NK-92 treated with Interleukin-12 subunit alpha and Interleukin-12 subunit beta, amount 100 ng/mL, for 24 hours (cell line): Measurements from ENCODE around the gene VSX1.

Experiments
- DNase-seq: peaks from one replicate; lab custom pipeline; 2025; lab: John Stamatoyannopoulos, UW

Gene VSX1

GRCh38 chr20:25081730-25082497 lies at the start of gene VSX1:
Gene VSX1, minus strand, starts transcription at chr20:25082141. Its CDS starts 45 bp downstream, at chr20:25082096.
- DNase-seq, result no peak

- DNase-seq, result no peak
Measured at GRCh38 chr20:25129908-25130307, 48.0 kb upstream of the VSX1 start.

- no peak for DNase-seq
Measured at GRCh38 chr20:25129428-25129827, 47.5 kb upstream of the VSX1 start.

GRCh38 chr20:25128649-25129048 lies 46.7 kb upstream of the VSX1 start:
- no peak for DNase-seq

GRCh38 chr20:25127761-25128537 lies 46.0 kb upstream of the VSX1 start:
- no peak for DNase-seq

GRCh38 chr20:25126204-25127029 lies 44.5 kb upstream of the VSX1 start:
- no peak for DNase-seq

GRCh38 chr20:25125636-25126035 lies 43.7 kb upstream of the VSX1 start:
- no peak for DNase-seq

GRCh38 chr20:25120920-25121319 lies 39.0 kb upstream of the VSX1 start:
- no peak for DNase-seq

GRCh38 chr20:25120457-25120856 lies 38.5 kb upstream of the VSX1 start:
- DNase-seq, result no peak

GRCh38 chr20:25118529-25118928 lies 36.6 kb upstream of the VSX1 start:
- no peak for DNase-seq

- no peak for DNase-seq
Measured at GRCh38 chr20:25117990-25118389, 36.0 kb upstream of the VSX1 start.

- DNase-seq, result no peak
Measured at GRCh38 chr20:25116739-25117458, 35.0 kb upstream of the VSX1 start.

GRCh38 chr20:25103526-25103925 lies 21.6 kb upstream of the VSX1 start:
- DNase-seq, result no peak

GRCh38 chr20:25100914-25101313 lies 19.0 kb upstream of the VSX1 start:
- no peak for DNase-seq

GRCh38 chr20:25099601-25100140 lies 17.7 kb upstream of the VSX1 start:
- DNase-seq, result no peak

GRCh38 chr20:25097498-25097897 lies 15.6 kb upstream of the VSX1 start:
- DNase-seq, result no peak

- peak; percentile 70 for DNase-seq
Measured at GRCh38 chr20:25090492-25091429, 8.8 kb upstream of the VSX1 start.

GRCh38 chr20:25089662-25090061 lies 7.7 kb upstream of the VSX1 start:
- DNase-seq, result no peak

GRCh38 chr20:25089096-25089495 lies 7.2 kb upstream of the VSX1 start:
- DNase-seq, result no peak

GRCh38 chr20:25088267-25088666 lies 6.3 kb upstream of the VSX1 start:
- no peak for DNase-seq
